IMR-90 (cell line): ENCODE results near the gene ACKR4.

Experiments used
- CTCF ChIP-seq: conservative IDR thresholded peaks from 2 replicates; pipeline ENCODE4 v1.5.1; 2012; ENCODE audit warnings: mild to moderate bottlenecking, low read depth, low read length, improper control_type of control experiment
- ELK1 ChIP-seq: fragments of 150-350 bp; IDR thresholded peaks from 2 replicates; pipeline ENCODE4 v1.6.1; 2016; ENCODE audit warnings: low read depth, mild to moderate bottlenecking, low read length, moderate library complexity, borderline replicate concordance
- MXI1 ChIP-seq: IDR thresholded peaks from 2 replicates; pipeline ENCODE4 v1.6.1; 2012; ENCODE audit warnings: low read depth, mild to moderate bottlenecking, low read length, moderate library complexity, borderline replicate concordance
- POLR2A ChIP-seq: IDR thresholded peaks from 2 replicates; pipeline ENCODE4 v1.6.1; 2012; ENCODE audit warnings: mild to moderate bottlenecking, low read depth, low read length
- RAD21 ChIP-seq: IDR thresholded peaks from 2 replicates; pipeline ENCODE4 v1.6.1; 2012; ENCODE audit warnings: low read length, improper control_type of control experiment
- RCOR1 ChIP-seq: IDR thresholded peaks from 2 replicates; pipeline ENCODE4 v1.6.1; 2012; ENCODE audit warnings: mild to moderate bottlenecking, low read length, improper control_type of control experiment; ENCODE audit not compliant: insufficient replicate concordance
- RFX5 ChIP-seq: IDR thresholded peaks from 2 replicates; pipeline ENCODE4 v1.8.0; 2012; ENCODE audit warnings: low read depth, mild to moderate bottlenecking, low read length, moderate library complexity

GRCh38 chr3:132626955-132627354 is 29.9 kb downstream of the ACKR4 start:
- TF ChIP-seq CTCF (no peak), RCOR1 (no peak), RFX5 (no peak), ELK1 (no peak), RAD21 (no peak), POLR2A (no peak), MXI1 (no peak)
